T-helper 2 cell treated with Interferon-gamma antibody and Interleukin-4, amounts not matched to agents 100 ng/mL and 5 ng/mL, for 36 hours (primary cell): Measurements from ENCODE around the gene FBXO22. TPM values are rescaled to one million over a fixed set of nuclear protein-coding genes. Genes with fewer than 3 reads are reported as not detected.
"Not testable (repeated sequence)": the region's sequence is repeated elsewhere in the genome, so short reads cannot be mapped to it uniquely, and the experiment has no call there.

ENCODE experiments used
- intact Hi-C: fragments of 100-400 bp; cut with micrococcal nuclease; formaldehyde crosslinking; loops from one replicate; pipeline ENCODE4 v1.15.1; 2023
- total RNA-seq: library from RNA; stranded (reverse); gene quantifications from 2 replicates; pipeline ENCODE4 v1.2.3, GENCODE V29; 2022

Gene FBXO22
- 34.5 and 38.8 TPM in 2 replicates for total RNA-seq

GRCh38 chr15:75903331-75904239, at the start of gene FBXO22:
Gene FBXO22, plus strand, starts transcription at chr15:75903878. Its CDS starts 86 bp downstream, at chr15:75903964.
- intact Hi-C loops = loop anchor here (2.0 to 10.0 kb wide), 2 partner anchors 59 to 169 kb away; no protein-coding TSS in a partner anchor

- intact Hi-C loops = no loop called here
Observed at GRCh38 chr15:75857886-75858285, 45.8 kb upstream of the FBXO22 start.

DNA sequence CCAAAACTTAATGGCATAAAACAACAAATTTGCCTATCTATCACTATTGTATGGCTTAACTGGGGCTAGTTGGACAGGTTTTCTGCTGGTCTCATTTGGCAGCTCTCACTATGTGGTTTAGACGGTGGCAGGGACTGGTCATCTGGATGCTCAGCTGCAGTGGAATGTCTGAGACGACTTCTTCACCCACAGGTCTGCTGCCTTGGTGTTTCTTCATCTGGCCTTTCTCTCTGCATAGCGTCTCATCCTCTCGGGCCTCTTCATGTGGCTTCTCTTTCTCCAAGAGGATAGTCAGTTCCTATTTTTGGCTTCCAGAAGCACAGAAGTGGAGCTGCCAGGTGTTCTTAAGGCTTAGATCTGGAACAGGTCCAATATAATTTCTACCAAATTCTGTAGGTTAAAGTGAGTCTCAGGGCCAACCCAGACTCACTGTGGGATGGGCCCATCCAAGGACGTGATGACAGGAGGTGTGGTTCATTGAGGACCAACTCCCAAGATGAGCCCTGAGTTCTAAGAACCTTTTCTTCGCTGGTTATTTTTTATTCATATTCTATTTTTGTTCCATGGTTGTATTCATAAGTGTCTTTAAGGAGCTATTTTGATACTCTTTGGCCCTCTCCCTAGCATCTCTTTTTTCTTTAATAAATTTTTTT, 41.8 kb upstream of the FBXO22 start:
- intact Hi-C loops = no loop called here

DNA sequence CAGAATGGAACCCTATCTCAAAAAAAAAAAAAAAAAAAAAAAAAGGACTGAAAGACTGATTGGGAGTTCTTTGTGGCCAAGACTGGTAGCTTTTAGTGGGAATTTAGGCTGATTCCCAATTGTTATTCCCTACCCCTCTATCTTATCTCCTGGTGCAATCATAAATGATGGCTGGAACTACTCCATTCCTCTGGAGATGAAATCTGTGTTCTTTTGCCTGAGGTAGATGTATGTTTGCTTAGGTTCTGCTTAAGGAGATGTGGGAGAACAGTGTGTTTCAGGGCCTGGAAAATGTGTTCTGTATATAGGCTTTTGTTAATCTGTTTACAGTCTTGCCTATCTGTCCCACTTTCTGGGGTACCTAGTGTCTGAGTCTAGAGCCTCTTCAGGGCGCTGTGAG, 40.9 kb upstream of the FBXO22 start:
- intact Hi-C loops = no loop called here

DNA sequence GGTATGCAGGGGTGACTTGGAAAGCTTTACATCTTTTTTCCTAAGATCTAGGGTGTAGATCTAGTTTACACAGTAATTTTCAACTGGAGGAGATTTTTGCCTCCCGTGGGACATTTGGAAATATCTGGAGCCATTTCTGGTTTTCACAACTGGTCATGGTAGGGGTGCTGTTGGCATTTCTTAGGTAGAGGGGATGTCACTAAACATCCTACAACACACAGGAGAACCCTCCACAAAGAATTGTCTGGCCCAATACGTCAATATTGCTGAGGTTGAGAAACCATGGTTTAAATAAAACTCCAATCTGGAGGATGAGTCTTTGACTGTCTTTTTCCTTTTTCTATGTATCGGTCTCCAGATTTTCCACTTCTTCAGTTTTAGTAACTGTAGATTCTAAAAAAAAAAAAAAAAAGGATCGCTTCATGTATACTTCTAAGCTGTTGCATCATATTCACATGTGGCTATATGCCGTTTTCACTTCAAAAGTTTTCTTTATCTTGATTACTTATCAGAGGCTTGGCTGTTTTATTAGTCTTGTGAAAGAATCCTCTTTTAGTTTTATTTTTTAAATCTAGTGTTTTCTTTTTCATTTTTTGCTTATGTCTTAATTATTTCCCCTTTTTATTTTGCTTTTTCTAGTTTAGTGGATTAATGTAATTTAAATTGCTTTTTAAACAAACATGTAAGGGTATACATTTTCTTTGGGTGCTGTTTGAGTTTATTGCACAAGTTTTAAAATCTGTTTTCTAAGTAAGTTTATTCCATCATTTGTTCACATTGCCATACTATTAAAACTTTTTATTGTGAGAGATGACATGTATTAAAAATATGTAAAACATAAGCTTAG, 39.2 kb upstream of the FBXO22 start:
- intact Hi-C loops = no loop called here

- intact Hi-C loops = not testable (repeated sequence)
Observed at GRCh38 chr15:75866045-75866444, 37.6 kb upstream of the FBXO22 start.

DNA sequence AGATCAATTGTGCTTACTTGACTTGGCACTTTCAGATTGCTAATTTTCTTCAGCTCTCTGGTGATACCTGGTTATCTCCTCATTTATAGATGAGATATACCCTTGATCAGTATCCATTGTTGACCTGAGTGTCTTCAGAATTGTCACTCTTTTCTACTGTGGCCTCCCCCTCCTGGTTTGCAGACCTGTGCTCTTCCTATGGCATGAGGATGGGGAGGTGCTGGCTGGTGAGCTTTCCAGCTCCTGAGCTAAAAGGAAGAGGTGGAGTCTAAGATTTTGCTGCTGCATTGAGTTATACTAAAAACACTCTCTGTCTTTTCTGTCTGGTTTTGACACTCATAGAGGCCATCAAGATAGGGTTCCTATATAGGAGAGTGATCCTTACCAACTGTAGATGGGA, 36.8 kb upstream of the FBXO22 start:
- intact Hi-C loops = no loop called here

DNA sequence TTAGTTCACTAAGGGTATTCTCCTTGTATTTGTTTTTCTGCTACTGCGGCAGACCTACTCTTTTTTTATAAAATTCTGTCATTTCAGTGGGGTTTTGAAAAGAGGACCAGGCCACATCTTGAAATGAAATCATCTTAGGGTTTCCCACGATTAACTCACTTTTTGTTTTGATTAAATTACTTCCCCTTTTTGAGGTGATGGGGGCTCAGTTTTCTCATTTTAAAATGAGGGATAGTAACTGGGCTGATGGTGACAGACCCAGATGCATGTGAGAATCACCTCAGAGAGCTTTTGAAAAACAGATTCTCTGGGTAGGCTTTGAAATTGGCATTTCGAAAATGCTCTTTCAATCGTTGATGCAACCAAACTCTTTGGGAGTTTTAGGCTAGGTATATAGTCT, 36.2 kb upstream of the FBXO22 start:
- intact Hi-C loops = no loop called here

DNA sequence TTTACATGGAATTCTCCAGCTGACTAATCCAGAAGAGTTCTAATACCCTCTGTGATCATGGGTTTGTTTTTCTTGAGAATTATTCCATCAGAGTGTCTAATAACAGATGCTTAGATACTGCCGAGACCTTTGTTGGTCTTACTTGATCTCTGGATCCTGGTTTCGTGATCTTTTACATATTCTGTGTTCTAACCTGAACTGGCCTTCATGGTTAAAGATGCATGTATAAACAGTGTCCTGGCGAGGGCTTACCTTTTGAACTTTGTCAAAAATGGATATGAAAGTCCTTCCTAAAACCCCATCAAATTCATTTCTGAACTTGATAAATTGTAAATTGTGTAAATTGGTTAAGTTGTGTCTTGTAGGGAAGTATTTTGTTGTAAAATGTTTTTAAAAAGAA, 35.7 kb upstream of the FBXO22 start:
- intact Hi-C loops = no loop called here

DNA sequence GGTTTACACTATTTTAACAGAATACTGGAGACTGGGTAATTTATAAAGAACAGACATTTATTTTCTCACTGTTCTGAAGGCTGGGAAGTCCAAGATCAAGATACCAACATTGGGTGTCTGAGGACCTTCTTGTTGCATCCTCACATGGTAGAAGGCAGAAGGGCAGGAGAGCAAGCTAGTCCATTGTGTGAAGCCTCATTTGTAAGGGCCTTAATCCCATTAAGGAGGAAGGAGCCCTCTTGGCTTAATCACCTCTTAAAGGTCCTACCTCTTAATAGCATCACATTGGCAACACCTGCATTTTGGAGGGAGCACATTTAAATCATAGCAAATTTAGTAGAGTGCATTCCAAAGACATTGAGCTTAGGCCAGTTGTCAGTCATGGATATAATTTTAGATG, 34.2 kb upstream of the FBXO22 start:
- intact Hi-C loops = no loop called here

DNA sequence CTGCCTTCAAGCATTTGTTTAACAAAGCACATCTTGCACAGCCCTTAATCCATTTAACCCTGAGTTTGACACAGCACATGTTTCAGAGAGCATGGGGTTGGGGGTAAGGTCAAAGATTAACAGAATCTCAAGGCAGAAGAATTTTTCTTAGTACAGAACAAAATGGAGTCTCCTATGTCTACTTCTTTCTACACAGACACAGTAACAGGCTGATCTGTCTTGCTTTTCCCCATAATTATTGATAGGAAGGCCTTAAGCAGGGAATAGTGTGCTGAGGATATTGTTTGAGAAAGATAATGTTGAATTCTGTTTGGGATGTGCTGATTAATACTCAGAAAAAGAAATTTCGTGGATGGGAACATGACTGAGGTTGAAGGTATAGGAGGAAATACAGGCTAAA, 32.1 kb upstream of the FBXO22 start:
- intact Hi-C loops = not testable (repeated sequence)

DNA sequence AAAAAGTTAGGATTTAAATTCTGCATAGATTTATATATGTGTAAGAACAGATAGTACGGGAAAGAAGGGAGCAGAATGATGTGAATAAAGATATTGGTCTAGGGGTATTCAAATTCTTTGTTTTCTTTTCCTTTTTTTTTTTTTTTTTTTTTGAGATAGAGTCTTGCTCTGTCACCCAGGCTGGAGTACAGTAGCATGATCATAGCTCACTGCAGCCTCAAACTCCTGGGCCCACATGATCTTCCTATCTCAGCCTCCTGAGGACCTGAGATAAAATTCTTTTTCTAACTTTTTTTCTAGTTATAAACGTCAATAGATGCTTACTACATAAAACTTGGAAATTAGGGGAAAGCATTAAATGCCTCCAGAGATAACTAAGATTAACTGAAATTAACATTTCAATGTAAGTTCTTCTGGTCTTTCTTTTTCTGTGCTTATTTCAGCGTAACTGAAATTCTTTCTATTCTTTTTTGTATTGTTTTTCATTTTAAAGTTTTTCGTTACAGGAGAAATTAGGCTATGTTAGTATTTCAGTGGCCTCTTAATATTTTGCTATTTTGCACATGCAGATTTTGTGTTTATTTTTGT, 31.2 kb upstream of the FBXO22 start:
- intact Hi-C loops = no loop called here

DNA sequence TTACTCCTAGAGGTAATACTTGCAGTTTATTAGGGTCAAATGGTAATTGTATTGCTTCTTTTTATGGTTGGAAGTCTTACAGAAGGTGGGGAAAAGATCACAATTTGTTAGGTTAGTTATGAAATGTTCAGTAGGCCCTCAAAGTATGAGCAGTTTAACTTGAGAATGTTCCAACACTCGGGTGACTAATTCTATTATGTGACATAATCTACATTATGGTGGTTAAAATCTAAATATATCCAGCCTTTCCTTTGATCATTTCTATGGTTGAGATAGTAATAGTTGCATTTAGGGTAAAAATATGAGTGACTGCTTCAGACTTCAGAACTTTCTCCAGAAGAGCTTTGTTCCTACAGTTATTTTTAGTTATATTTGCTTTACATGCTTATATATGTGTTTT, 19.6 kb upstream of the FBXO22 start:
- intact Hi-C loops = no loop called here

GRCh38 chr15:75887178-75887577, 16.5 kb upstream of the FBXO22 start:
- intact Hi-C loops = no loop called here

DNA sequence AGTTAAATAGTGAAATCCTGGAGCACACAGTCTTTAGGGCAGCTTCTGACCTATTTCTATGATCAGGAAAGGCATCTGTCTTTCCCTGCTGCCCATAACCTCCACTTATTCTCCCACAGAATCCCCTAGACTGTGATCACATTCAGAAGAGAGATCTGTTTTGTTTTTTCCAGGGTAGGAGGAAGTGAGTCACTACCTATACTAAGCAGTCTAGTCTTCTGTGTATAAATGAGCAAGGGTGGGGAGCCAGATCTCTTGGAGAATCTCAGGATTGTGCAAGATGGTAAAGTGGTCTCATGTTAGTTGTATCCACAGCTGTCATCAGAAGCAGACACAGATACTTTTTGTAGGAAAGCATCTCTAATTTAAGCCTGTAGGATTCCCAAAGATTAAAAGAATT, 11.8 kb upstream of the FBXO22 start:
- intact Hi-C loops = no loop called here

GRCh38 chr15:75895731-75896130, 7.9 kb upstream of the FBXO22 start:
- intact Hi-C loops = no loop called here

DNA sequence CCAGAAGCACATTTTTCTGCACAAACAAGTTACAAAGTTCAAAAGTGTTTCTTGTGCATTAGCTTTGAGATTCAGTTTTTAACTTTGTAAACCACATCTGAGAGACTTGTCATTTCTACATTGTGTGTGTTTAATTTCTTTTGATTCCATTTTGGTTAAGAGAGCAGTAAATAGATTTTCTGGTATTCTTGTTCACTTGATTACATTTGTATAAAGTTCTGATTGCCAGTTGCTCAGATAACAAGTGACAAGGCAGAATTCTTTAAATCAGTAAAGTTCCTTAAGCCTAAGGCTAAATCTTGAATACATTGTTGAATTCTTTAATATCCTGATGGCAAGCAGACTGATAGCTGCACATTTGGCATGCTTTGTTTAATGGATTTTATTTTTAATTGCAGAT, 3.1 kb upstream of the FBXO22 start:
- intact Hi-C loops = loop anchor here (10.0 kb wide), 1 partner anchor 166 kb away; no protein-coding TSS in a partner anchor

DNA sequence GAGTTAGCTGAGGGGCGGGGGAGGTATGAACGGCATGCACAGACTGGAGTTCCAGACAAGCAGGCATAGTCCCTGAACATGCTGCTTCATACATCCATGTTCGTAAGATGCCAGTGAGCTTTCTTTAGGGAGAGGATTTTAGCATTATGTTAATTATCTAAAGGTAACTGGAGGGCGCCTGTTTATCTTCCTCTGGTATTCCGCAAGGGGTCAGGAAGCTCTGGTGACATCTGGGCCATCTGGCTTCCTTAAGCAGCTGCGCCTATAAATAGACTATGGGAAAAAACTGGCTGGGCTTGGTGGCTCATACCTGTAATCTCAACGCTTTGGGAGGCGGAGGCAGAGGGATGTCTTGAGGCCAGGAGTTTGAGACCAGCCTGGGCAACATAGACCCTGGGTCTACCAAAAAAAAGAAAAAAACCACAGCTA, 1.5 kb upstream of the FBXO22 start:
- intact Hi-C loops = loop anchor here (2.0 to 10.0 kb wide), 2 partner anchors 57 to 167 kb away; no protein-coding TSS in a partner anchor

DNA sequence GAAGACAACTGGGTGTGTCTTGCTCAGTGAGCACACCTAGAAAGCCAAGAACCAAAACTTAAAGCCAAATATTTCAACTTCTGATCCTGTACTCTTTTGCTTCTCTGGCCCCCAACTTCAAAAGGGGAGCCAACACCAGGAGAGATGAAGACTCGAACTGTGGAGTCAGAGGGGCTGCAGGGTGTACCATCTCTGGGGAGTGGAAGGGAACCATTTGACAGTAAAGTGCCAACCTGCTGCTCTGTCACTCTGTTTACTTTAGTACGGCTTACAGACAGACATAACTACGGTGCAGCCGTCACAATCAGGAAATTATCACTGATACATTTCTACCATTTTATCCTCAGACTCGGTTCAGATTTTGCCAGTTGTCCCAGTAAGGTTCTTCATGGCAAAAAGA, 1.6 kb downstream of the FBXO22 start:
- intact Hi-C loops = loop anchor here (10.0 kb wide), 1 partner anchor 170 kb away; no protein-coding TSS in a partner anchor

- intact Hi-C loops = not testable (repeated sequence)
Observed at GRCh38 chr15:75910355-75910754, 6.7 kb downstream of the FBXO22 start.

- intact Hi-C loops = no loop called here
Observed at GRCh38 chr15:75916978-75917377, 13.3 kb downstream of the FBXO22 start.
